GM12873 (cell line): ENCODE results near the gene OGFR.

Experiments
- TF ChIP-seq, protein P1 (sequence below): IDR thresholded peaks from 2 replicates; pipeline ENCODE4 v1.5.1; 2012; ENCODE audit warnings: low read depth, mild to moderate bottlenecking, moderate library complexity, low read length, control low read depth; ENCODE audit not compliant: insufficient read depth; ENCODE audit errors: missing control alignments

Gene OGFR

DNA sequence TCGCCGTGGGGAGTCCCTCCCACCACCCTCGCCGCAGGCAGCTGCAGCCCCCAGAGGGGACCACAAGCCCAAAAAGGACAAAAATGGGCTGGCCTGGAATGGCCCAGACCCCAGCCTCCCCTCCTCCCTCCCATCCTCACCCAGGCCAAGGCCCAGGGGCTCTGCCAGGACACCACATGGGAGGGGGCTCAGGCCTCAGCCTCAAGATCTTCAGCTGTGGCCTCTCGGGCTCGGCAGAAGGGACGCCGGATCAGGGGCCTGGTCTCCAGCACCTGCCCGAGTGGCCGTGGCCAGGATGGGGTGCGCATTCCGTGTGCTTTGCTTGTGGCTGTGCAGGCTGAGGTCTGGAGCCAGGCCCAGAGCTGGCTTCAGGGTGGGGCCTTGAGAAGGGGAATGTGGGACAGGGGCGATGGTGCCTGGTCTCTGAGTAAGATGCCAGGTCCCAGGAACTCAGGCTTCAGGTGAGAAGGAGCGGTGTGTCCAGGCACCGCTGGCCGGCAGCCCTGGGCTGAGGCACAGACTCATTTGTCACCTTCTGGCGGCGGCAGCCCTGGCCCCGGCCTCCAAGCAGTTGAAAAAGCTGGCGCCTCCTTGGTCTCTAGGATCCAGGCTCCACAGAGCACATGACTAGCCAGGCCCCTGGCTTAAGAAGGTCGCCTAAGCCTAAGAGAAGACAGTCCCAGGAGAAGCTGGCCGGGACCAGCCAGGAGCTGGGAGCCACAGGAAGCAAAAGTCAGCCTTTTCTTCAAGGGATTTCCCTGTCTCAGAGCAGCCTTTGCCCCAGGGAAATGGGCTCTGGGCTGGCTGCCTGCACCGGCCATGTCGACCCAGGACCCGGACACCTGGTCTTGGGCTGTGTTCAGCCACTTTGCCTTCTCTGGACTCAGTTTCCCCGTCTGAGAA is 43.5 kb upstream of the OGFR start:
- TF ChIP-seq, protein P1, sequence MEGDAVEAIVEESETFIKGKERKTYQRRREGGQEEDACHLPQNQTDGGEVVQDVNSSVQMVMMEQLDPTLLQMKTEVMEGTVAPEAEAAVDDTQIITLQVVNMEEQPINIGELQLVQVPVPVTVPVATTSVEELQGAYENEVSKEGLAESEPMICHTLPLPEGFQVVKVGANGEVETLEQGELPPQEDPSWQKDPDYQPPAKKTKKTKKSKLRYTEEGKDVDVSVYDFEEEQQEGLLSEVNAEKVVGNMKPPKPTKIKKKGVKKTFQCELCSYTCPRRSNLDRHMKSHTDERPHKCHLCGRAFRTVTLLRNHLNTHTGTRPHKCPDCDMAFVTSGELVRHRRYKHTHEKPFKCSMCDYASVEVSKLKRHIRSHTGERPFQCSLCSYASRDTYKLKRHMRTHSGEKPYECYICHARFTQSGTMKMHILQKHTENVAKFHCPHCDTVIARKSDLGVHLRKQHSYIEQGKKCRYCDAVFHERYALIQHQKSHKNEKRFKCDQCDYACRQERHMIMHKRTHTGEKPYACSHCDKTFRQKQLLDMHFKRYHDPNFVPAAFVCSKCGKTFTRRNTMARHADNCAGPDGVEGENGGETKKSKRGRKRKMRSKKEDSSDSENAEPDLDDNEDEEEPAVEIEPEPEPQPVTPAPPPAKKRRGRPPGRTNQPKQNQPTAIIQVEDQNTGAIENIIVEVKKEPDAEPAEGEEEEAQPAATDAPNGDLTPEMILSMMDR: no peak

DNA sequence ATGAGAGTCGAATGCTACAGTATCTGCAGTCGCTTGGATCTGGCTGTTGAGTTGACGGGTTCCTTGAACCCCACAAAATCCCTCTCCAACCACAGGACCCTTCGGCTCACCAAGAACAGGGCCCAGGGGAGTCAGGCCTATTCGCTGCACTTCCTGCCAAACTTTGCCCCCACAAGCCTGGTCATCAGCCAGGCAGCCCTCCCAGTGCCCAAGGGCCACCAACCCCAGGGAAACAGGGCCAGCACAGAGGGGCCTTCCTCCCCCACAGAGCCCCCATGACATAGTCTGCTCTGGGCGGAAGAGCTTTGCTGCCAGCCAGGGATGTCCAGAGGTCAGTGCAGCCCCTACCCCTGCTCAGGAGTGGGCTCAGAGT is 42.9 kb upstream of the OGFR start:
- TF ChIP-seq, protein P1: no peak

DNA sequence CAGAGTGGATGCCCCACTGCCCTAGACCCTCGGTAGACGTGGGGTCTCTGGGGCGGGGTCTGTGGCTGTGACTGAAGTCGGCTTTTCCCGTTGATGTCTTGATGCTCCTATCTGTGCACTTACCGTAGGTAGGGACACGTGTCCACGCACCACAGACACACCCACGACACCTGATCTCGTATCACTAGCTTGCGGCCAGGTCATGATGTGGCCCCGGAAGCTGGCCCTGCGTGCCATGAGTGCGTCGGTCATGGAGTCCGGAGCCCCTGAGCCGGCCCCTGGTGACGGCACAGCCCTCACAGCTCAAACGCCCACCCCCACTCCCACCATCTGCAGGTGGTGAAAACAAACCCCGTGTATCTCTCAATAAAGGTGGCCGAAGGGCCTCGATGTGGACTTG is 42.3 kb upstream of the OGFR start:
- TF ChIP-seq, protein P1: no peak

DNA sequence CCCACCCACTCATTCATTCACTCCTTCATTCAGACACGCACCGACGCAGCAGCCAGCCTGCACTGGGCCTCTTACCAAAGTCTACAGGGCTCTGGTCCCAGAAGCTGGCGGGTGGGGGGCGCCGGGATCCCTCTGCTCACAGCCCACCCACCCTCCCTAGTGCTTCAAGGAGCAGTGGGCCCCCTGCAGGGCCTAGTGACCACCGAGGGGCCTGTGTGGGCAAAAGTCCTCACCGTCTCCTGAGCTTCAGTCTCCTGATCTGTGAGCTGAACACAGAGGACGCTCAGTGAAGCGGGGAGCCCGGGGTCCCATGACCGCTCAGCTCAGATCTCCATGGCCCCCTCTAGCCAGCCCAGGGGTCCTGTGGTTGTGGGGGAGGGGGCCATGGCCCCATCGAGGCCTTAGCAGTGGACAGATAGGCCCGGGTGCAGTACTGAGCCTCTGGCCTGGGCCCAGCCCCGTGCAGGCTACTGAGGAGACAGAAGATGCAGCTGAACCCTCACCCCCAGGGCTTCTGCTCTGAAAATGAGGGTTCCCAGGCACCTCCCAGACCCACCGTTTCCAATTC is 41.8 kb upstream of the OGFR start:
- TF ChIP-seq, protein P1: no peak

DNA sequence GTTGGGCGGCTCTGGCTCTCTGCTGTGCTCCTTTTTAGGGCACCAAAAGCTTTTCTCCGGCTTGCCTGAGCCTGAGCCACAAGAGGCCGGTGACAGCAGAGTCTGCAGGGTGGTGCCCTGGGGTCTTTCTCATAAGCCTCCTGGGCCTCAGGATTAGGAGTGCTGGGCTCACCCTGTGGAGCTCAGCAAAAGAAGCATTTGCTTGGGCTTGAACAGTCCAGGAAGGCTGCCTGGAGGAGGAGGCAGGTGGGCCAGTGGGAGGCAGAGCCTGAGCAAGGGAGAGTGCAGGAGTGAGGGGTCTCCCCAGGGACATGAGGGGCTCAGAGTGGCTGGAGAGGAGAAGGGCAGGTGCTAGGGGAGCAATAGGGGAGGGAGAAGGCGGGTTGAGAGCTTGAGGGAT is 41.2 kb upstream of the OGFR start:
- TF ChIP-seq, protein P1: no peak

DNA sequence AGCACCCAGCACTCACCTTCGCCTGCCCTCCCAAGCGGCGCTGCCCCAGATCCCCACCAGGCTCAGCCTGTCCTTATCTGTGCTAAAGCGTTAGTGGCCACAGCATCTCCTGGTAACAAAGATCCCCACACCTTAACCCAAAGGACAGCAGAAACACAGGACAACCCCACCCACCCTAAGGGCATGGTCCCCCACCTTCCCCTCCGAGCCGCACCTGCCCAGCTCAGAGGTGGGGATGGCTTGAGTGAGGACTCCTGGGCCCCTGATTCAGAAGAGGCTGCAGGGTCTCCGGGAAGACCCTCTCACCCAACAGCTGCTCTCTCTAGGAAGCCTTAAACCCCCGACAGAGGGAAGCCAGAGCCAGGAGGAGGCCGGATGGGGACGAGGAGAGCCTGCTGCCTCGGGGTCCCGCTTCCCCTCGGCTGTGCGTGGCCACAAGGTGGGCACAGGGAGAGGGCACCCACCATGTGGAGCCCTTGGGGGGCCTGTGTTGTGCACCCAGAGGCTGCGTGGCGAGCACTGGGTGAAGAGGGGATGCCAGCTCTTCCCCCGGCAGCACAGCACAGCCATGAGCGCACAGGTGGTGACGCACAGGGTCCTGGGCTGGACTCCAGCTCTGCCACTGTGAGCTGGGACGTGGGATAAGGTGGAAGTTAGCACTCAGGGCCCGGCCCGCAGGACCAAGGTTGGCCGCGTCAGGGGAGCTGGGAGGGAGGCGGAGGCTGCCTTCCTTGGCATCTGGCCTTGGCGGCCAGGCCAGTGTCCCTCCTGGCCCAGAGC is 40.3 kb upstream of the OGFR start:
- TF ChIP-seq, protein P1: no peak

DNA sequence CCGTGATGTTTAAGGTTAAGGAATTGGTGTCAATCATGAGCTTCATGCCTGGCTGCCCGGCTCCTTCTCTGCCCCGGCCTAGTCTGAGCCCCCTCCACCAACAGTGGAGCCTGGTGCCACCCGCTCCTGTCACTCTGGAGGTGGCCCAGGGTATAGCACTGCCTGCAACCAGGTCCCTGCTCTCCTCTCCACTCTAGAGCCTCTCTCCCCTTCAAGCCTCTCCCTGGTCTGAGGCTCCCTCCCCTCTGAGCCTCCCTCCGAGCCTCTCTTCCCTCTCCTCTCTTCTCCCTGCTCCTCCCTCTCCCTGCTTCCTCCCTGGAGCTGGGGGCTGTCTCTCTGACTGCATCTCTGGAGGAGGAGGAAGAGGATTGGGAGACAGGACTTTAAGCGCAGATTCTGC is 39.6 kb upstream of the OGFR start:
- TF ChIP-seq, protein P1: peak; percentile 11
